ENCODE data around the gene MUC21.
"Not testable (repeated sequence)": the region's sequence is repeated elsewhere in the genome, so short reads cannot be mapped to it uniquely, and the experiment has no call there.

Gene MUC21

DNA sequence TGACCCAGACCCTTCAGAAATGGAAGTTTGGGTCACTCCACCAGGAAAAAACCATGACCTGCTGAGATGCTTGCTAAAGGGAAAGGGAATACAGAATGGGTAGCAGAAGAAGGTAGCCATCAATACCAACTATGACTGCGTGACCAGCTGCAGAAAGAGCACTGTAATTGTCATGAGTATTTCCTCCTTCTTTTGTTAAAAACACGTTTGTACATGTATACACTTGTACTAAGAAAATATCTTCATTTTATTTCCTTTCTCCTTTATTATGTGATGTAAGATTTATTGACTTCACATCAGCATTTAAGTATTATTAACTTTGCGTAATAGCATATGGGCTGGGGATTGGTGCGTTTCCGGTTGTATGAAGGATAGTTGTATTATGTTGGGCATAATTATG, 12.6 kb upstream of the MUC21 start:
- DNase-seq = no peak

GRCh38 chr6:30972816-30973215, 10.7 kb upstream of the MUC21 start:
- DNase-seq = no peak

DNA sequence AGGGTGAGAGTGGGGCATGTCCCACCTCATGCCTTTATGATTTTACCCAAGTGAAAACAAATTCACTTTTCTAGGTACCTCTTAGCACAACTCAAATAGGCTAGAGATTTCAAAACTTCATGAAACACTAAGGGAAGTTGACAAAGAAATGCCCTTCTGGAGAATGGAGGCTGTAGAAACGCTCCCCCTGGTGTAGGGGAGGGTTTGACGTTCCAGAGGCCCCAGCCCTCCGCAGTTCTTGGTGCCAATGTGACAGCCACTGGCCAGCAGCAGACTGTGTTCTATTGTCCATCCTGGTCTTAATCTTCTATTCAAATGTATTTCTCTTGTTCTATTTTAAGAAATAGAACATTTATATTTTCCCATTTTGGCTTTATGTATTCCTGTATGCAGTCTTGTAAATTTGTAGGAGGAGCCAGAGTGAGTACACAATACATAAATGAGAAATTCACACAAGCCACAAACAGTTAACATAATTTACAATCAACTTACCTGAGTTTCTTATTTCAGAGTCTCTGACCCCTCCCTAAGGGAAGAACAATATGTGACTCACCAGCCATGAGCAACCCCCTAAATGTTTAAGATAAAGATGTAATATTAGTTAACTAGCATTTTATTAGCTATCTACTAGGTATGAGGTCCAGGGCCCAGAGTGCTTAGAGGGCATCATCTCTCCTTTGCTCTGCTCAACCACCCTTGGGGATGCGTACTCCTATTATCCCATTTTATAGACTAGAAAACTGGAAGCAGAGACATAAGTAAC, 8.8 kb upstream of the MUC21 start:
- DNase-seq = no peak

DNA sequence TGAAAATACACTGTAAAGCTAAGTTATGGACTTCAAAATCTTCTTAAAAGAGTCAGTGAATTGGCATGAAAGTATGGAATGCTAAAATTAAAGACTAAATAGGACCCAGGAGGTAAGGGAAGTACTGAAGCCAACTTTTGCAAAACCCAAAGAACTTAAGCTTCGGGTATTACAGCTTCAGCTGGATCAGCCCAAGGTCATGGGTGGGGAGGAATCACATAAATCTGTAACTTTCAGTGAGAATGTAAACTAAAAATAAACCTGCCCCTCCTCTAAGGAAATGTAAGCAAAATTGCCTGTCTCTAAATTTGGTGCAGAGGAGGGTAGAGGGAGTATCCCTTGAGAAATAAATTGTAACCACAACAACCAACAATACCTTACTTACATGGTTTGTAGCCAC, 4.4 kb upstream of the MUC21 start:
- DNase-seq = no peak

DNA sequence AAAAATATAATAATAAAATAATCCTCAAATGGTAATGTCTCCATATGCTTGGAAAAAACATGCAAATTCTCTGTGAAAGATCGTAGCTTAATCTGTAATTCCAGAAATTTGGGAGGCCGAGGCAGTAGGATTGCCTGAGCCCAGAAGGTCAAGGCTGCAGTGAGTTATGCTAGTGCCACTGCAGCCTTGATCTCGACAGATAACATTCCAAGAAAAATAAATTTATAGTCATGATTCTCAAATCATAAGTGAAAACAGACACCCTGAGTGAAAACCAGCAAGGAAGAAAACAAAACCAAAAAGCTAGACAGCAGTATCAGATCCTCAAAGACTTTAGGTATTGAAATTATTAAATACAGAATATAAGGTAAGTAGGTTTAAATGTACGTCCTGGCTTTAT, 3.8 kb upstream of the MUC21 start:
- DNase-seq = no peak

GRCh38 chr6:30981942-30982772, 1.4 kb upstream of the MUC21 start:
- DNase-seq = peak; percentile 73

DNA sequence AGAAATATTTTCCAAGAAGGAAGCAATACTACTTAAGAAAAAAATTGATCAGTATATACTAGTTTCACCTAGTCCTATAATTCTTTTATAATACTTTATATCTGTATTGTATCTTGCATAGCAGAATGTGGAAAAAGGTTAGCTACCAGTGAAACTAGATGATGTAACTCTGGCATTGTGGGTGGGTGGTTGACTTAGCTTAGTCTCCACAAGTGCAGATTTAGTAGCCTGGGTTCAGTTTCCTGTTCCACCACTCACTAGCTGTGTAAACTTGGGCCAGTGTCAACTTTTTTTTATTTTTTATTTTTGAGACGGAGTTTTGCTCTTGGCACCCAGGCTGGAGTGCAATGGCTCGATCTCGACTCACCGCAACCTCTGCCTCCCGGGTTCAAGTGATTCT, 2.0 kb downstream of the MUC21 start:
- no peak for DNase-seq

DNA sequence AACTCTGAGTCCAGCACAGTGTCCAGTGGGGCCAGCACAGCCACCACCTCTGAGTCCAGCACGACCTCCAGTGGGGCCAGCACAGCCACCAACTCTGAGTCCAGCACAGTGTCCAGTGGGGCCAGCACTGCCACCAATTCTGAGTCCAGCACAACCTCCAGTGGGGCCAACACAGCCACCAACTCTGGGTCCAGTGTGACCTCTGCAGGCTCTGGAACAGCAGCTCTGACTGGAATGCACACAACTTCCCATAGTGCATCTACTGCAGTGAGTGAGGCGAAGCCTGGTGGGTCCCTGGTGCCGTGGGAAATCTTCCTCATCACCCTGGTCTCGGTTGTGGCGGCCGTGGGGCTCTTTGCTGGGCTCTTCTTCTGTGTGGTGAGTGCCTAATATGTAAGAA, 3.8 kb downstream of the MUC21 start:
- DNase-seq = no peak

DNA sequence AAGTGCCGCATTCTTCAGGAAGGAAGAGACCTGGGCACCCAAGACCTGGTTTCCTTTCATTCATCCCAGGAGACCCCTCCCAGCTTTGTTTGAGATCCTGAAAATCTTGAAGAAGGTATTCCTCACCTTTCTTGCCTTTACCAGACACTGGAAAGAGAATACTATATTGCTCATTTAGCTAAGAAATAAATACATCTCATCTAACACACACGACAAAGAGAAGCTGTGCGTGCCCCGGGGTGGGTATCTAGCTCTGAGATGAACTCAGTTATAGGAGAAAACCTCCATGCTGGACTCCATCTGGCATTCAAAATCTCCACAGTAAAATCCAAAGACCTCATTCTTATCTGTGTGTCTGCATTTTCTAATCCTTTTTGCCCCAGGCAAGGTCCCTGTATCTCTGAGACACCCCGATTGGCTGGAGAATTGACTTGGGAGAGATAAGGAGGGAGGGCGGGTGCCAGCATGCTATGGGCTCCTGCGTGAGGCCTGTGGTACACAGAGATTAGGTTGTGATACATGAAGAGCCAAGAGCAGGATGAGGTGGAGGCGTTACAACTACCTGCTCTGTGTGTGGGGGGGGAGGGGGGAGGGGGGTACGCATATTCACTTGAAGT, 4.8 kb downstream of the MUC21 start:
- no peak for DNase-seq

DNA sequence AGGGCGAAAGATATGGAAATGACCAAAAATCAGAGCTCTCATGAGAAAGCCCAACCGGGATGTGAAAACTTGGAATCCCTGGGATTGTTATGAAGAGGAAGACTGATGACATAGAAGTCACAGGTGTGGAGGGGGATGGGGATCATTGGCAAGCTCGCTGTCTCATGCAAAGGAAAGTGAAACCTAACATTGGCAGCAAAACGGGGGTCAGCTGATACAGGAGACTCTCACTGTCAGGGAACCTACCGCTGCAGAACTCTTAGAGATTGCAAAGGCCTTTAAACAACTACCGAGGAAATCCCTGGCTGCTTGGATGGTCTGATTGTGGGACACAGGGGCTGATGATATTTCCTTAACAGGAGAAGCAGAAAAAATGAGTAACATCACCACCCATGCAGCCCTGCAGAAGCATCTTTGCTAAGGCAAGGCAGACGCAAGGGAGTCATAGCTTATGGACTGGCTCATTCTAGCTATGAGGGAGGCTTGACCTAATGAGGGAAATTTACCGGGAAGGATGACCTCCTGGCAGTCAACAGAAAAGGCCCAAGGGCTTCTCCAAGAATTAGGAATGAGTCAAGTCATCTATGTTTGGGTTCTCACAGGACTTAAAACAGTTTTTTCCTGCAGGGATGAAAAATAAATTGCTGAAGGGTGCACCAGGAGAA, 7.0 kb downstream of the MUC21 start:
- DNase-seq = no peak

- DNase-seq = no peak
These were observed 8.4 kb downstream of the MUC21 start for GRCh38 chr6:30991891-30992290.

DNA sequence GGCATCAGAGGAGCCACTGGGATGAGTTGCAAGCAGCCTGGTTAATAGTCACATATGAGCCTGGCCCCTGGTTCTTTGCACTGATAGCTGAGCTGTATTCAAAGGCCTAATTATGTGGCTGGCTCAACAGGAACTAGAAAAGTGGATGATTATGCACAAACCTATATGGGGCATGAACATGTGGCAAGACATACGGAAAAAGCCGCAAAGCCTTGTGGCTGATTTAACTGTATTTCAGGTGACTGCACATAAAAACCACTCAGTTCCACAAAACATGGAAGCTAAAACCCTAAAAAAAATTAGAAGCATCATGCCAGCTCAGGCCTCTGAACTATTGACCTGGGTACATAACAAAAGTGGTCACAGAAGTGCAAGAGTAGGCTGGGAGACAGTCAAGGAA, 13.8 kb downstream of the MUC21 start:
- no peak for DNase-seq

DNA sequence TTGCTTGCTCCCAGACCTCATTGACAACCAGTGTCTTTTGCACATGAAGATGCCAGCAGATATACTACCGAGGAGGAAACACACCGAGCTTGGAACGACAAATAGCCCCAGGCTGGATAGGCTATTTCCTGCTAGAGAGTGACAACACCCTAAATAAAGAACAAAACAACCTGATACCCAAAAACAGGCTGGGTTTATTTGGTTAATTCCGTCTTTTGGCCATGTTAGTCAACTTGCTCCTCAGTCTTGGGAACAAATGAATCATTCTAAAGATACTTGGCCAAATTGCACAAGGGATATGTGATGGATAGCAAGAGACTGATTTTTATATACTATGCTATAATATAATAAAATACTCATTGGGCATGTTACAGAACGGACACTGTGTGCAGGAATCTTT, 15.3 kb downstream of the MUC21 start:
- DNase-seq = no peak

DNA sequence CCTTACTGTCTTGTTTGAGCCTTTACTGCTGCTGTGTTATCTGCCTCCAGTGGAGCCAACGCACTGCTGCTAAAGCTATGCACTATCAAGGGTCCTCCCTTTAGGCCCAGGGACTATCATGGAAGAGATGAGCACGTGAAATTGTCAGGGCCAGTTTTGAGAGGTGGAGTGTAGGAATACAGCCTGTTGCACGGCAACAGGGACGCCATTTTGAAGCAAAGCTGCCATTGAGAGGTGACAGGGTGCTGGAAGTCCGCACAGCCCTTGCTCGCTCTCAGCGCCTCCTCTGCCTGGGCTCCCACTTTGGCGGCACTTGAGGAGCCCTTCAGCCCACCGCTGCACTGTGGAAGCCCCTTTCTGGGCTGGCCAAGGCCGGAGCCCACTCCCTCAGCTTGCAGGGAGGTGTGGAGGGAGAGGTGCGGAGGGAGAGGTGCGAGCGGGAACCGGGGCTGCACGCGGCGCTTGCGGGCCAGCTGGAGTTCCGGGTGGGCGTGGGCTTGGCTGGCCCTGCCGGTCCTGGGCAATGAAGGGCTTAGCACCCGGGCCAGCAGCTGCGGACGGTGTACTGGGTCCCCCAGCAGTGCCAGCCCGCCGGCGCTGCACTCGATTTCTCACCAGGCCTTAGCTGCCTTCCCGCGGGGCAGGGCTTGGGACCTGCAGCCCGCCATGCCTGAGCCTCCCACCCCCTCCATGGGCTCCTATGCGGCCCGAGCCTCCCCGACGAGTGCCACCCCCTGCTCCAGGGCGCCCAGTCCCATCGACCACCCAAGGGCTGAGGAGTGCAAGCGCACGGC, 16.7 kb downstream of the MUC21 start:
- not testable (repeated sequence) for DNase-seq

DNA sequence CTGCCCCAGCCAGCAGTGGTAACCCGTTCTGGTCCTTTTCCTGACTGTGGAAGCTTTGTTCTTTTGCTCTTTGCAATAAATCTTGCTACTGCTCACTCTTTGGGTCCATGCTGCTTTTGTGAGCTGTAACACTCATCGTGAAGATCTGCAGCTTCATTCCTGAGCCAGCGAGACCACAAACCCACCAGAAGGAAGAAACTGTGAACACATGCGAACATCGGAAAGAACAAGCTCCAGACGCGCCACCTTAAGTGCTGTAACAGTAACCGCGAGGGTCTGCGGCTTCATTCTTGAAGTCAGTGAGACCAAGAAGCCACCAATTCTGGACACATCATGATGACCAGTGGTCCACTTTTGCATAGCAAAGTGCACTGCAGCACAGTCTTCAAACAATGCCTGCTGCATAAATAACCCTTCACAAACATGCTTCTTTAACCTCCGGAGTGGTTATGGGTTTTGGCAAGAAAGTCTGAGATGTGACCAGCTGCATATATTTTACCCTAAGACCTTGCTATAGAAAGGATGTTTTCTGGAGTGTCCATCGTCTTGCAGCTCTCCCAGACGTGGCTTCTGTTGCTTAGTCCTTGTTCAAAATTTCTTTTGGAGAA, 17.9 kb downstream of the MUC21 start:
- no peak for DNase-seq

DNA sequence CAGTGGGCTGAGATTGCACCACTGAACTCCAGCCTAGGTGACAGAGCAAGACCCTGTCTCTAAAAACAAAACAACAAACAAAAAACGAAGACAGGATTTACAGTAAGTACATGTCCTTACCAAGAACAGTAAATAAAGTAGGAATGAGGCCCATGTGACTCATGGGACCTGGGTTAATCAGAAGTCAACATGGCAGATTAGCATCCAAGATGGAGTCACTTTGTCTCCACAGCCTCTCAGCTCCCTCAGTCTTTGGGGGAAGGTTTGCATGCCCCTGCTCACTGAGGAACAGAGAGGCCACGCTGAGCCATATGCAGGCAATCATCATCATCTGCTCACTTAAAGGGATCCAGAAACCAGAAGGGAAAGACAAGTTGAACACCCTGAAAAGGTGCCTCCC, 19.0 kb downstream of the MUC21 start:
- DNase-seq = no peak

GRCh38 chr6:31004794-31005193, 21.3 kb downstream of the MUC21 start:
- DNase-seq = no peak

DNA sequence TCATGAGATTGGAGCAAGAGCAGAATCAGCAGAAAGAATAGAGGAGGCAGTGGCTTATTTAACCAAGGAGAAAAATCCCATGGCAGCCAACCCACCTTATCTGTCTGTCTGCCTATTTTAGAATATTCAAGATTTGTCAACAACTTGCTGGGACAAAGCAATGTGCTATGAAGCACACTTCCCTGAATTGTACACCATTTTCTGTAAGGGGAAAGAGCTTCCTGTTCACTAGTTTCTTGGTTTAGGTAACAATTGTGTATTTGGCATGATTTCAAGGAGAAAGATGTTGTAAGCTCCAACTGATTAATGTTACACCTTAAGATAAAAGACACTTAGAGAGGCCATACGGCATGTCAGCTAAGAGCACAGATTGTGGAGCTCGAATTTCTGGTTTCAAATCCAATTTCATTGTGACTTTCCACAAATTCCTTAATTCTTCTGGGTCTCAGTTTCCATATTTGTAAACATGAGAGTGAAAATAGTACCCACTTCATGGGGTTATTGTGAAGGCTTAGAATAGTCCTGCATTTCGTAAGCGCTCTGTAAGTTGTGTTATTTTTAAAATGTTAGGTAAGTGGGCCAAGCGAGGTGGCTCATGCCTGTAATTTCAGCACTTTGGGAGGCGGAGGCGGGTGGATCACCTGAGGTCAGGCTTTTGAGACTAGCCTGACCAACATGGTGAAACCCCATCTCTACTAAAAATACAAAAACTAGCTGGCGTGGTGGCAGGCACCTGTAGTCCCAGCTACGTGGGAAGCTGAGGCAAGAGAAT, 21.9 kb downstream of the MUC21 start:
- no peak for DNase-seq

GRCh38 chr6:31007694-31008093, 24.2 kb downstream of the MUC21 start:
- peak; percentile 91 for DNase-seq

DNA sequence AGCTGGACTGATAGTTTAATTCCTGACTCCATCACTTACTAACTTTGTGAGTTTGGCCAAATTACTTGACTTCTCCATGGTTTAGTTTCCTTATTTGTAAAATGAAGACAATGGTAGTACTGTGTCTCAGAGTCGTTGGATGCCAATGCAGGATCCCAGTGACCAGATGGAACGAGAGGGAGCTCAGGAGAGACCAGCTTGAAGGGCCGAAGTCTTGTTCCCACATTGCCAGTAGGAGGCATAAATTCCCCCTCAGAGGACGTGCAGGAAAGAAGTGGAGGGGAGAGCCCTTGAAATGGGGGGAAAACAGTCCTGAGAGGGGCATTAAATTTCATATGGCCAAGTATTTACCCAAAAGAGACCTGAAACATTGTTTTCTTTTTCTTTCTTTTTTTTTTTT, 24.6 kb downstream of the MUC21 start:
- no peak for DNase-seq

DNA sequence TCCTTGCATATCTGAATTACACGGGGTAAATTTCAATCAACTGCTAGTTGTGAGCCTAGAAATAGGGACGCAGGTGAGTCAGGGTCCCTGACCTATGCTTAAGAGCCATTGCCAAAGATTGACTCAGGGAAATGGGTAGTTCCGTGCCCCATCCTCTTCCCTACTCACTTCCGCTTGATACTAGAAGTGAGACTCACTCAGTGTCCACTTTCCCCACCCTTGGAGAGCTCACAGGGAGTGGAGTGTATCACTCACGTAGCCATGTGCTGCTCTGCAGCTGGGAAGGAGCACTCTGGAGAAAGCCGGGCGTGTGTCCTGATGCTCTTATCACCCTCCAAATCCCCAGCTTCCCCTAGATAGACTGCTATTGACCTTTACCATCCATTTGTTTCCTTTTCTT, 26.2 kb downstream of the MUC21 start:
- DNase-seq = no peak

All from fibroblast of skin of scalp (primary cell).